ENCODE data around the gene EXTL1. TPM values are rescaled to one million over a fixed set of nuclear protein-coding genes. Genes with fewer than 3 reads are reported as not detected.

EXTL1 gene
- total RNA-seq, 1 donor from 2014 or later = 0.24 TPM

- peaks cover 16% of the 10 kb centered on the region for H3K4me1 ChIP-seq
- no peak for DNase-seq
- ATAC-seq = peak; percentile 89 to 91
- no peaks in the 10 kb centered on the region for H3K36me3 ChIP-seq
- intact Hi-C loops (cut with DNase I) = no loop called here
- no peaks in the 10 kb centered on the region for H3K9me3 ChIP-seq
- TF ChIP-seq CTCF (IDR thresholded peaks at IDR 0.05) = no peak
- no peak overlapping the region for H3K4me3 ChIP-seq
- no peak overlapping the region for H3K27ac ChIP-seq
- no peaks in the 10 kb centered on the region for H3K27me3 ChIP-seq (ENCODE audit: low read depth)
Measured at GRCh38 chr1:26010825-26011224, 10.8 kb upstream of the EXTL1 start.

- DNase-seq (no peak), ATAC-seq (no peak)
- H3K27me3 ChIP-seq (ENCODE audit: low read depth) = no peaks in the 10 kb centered on the region
- peaks cover 32% of the 10 kb centered on the region for H3K4me1 ChIP-seq
- TF ChIP-seq CTCF (IDR thresholded peaks at IDR 0.05) = no peak
- H3K9me3 ChIP-seq = no peaks in the 10 kb centered on the region
- H3K36me3 ChIP-seq = no peaks in the 10 kb centered on the region
- no peak overlapping the region for H3K4me3 ChIP-seq
- no peak overlapping the region for H3K27ac ChIP-seq
- intact Hi-C loops (cut with DNase I) = no loop called here
Measured at GRCh38 chr1:26012864-26013263, 8.7 kb upstream of the EXTL1 start.

GRCh38 chr1:26014179-26014578 lies 7.4 kb upstream of the EXTL1 start:
- intact Hi-C loops (cut with DNase I) = no loop called here
- Histone ChIP-seq H3K36me3 (no peaks in the 10 kb centered on the region), H3K9me3 (no peaks in the 10 kb centered on the region), H3K27ac (no peak overlapping the region), H3K4me1 (peaks cover 32% of the 10 kb centered on the region), H3K4me3 (no peak overlapping the region), H3K27me3 (ENCODE audit: low read depth) (no peaks in the 10 kb centered on the region)
- no peak for TF ChIP-seq CTCF (IDR thresholded peaks at IDR 0.05)
- no peak for ATAC-seq
- no peak for DNase-seq

GRCh38 chr1:26015358-26015757 lies 6.2 kb upstream of the EXTL1 start:
- H3K27ac ChIP-seq = peak overlapping the region; percentile 31
- no peak overlapping the region for H3K4me3 ChIP-seq
- H3K36me3 ChIP-seq = no peaks in the 10 kb centered on the region
- H3K27me3 ChIP-seq (ENCODE audit: low read depth) = no peaks in the 10 kb centered on the region
- intact Hi-C loops (cut with DNase I) = no loop called here
- peak; percentile 73 to 79 for ATAC-seq
- DNase-seq = peak; percentile 81
- no peaks in the 10 kb centered on the region for H3K9me3 ChIP-seq
- H3K4me1 ChIP-seq = peaks cover 32% of the 10 kb centered on the region
- no peak for TF ChIP-seq CTCF (IDR thresholded peaks at IDR 0.05)

- ATAC-seq = no peak
- no peak for DNase-seq
- Histone ChIP-seq H3K27ac (no peak overlapping the region), H3K4me3 (no peak overlapping the region), H3K4me1 (peaks cover 32% of the 10 kb centered on the region), H3K9me3 (no peaks in the 10 kb centered on the region), H3K27me3 (ENCODE audit: low read depth) (no peaks in the 10 kb centered on the region), H3K36me3 (no peaks in the 10 kb centered on the region)
- TF ChIP-seq CTCF (IDR thresholded peaks at IDR 0.05) = no peak
- intact Hi-C loops (cut with DNase I) = no loop called here
Measured at GRCh38 chr1:26016258-26016952, 5.2 kb upstream of the EXTL1 start.
